GM19372 (cell line): ENCODE results near the gene TEX29.
A peak's percentile ranks its signal among the peaks of the same experiment; 100 is the strongest.

Experiments
- ATAC-seq: cut with Tn5 transposase; IDR thresholded peaks from one replicate; pipeline ENCODE4 v1.9.1; 2021; ENCODE audit warnings: mild to moderate bottlenecking, low read depth, moderate library complexity; ENCODE audit not compliant: unreplicated experiment

The TEX29 gene

DNA sequence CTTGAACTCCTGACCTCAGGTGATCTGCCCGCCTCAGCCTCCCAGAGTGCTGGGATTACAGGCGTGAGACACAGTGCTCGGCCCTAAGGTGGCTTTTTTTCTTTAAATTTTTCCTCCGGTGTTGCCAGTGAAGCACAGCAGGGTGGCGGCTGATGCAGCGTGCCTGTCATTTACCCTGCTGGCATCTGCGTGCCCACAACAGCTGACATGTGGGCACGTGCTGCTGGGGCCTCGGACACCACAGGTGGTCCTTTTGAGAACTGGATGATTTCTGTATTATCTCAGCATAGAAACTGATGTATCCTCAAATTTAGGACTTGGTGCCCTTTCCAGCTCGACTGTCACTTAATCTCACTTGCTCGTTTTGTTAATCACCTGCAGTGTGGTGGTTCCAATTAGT is 31.2 kb upstream of the TEX29 start:
- no peak for ATAC-seq

DNA sequence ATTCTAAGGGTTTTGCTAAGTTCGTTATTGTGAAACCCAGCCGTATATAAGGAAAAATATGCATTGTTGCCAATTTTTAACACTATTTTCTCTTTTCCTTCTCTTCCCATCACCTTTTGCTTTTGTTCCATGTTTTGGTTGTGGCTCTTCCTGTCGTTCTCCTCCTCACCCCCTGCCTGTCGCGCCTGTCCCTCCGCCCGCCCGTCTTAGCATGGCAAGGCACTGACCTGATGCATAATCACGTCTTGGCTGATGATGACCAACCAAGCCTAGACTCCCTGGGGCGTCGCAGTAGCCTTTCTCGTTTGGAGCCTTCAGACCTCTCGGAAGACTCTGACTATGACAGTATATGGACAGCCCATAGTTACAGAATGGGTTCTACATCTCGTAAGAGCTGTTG is 28.5 kb upstream of the TEX29 start:
- no peak for ATAC-seq

- no peak for ATAC-seq
Observed at GRCh38 chr13:111292710-111293485, 27.5 kb upstream of the TEX29 start.

DNA sequence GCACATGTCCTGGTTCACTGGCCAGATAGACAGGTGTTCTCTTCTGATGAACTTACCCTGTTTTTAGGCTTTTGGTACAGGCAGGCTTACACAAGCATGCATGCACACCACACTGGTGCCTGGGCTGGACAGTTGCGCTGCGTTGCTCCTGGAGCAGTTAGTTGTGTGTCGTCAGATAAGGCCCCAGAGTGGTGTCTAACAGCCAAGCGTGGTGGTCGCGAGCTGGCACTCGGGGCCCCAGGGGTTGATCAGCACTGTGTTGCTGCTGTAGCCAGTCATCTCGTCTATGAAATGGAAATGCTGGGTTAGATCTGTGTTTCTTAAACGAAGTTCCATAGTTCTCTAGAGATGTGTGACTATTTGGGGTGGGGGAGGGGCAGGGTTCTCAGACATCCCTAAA is 24.6 kb upstream of the TEX29 start:
- no peak for ATAC-seq

GRCh38 chr13:111296417-111296816 is 24.0 kb upstream of the TEX29 start:
- no peak for ATAC-seq

- ATAC-seq: no peak
Observed at GRCh38 chr13:111298214-111298975, 22.0 kb upstream of the TEX29 start.

DNA sequence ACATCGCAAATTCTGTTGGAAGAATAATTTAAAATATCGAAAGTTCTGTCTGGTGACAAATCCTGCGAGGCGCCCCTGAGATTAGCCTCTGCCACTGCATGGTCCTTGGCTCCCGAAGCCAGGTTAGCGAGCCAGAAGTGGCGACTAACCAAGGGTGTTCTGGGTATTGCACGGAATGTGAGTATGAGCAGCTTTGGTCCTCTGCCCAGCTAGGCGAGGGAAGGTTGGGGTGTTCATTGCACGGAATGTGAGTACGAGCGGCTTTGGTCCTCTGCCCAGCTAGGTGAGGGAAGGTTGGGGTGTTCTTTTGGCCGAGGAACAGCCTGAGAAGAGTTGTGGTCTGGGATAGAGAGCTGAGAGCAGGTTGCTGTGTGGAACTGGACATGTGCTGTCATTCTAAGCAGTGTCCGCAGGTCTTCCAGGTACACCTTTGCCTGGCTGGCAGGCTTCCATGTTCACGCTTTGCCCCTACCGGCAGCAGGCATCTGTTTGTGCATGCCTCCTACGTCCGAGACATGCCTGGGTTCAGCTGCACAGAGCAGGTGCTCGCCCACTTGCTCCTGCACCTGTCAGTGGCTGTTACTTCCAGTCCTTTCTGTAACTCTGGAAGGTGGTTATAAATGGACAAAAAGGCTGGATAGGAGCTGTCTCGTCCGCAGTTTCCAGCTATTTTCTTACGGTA is 18.3 kb upstream of the TEX29 start:
- no peak for ATAC-seq

- no peak for ATAC-seq
Observed at GRCh38 chr13:111303559-111303958, 16.9 kb upstream of the TEX29 start.

GRCh38 chr13:111304041-111304544 is 16.3 kb upstream of the TEX29 start:
- ATAC-seq: peak; percentile 74

GRCh38 chr13:111304603-111305289 is 15.7 kb upstream of the TEX29 start:
- ATAC-seq: no peak

DNA sequence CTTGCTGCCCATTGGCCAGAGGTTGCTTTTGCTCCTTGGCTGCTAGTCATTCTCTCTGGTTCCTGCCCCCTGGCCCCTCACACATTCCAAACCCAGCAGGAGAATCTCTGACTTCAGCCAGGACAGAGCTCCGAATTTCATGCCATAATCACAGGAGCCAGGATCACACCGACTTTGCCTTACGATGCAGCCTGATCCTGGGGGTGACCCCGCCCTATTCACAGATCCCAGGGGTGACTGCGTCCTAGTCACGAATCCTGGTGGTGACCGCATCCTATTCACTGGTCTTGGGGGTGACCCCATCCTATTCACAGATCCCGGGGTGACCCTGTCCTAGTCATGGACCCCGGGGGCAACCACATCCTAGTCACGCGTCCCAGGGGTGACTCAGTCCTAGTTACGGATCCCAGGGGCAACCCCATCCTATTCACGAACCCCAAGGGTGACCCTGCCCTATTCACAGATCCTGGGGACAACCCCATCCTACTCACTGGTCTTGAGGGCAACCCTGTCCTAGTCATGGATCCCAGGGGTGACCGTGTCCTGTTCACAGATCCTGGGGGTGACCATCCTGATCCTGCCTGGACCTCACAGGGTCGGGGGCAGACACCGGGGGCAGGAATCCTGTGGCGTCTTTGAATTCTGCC is 7.4 kb upstream of the TEX29 start:
- ATAC-seq: no peak

GRCh38 chr13:111313911-111314425 is 6.5 kb upstream of the TEX29 start:
- ATAC-seq: no peak

DNA sequence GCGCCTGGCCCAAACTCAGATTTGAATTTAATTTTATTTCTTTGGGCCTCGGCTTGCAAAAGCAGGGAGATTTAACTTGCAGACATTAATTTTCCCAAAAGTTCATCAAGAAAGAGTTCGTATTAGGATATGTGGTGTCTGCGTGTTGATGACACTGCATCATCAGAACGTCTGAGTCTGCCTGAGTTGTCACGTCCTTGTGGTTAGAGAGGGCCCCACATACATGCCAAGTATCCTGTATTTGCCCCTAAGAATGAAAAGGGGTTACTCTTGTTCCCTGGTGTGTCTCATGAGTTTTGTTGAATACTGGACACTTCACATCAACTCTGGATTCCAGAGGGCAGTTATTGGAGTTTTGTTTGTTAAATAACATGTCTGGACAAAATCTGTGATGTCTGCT is 5.6 kb upstream of the TEX29 start:
- ATAC-seq: no peak

- ATAC-seq: no peak
Observed at GRCh38 chr13:111315347-111315995, 5.0 kb upstream of the TEX29 start.

- no peak for ATAC-seq
Observed at GRCh38 chr13:111316161-111316730, 4.2 kb upstream of the TEX29 start.

DNA sequence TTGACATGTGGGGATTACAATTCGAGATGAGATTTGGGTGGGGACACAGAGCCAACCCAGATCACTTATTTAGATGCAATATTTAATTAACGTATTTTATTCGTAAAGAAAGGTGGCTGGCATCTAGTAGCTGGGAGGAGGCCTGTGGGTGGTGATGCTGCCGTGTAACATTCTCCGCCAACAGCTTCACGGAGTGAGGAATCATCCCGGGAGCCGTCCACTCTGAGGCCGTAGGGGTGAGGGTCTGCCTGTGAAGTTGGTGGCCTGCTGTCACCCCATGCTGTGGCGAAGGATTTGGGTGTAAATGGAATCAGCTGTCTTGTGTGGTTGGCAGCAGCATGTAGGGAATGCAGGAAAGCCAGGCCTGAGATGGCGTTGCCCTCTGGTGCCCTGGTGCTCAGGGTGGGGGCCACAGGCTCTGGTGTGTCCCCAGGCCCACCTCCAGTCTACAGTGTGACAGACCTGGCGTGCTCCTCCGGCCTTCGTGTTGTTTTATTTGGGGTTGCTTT is 3.3 kb upstream of the TEX29 start:
- ATAC-seq: no peak

DNA sequence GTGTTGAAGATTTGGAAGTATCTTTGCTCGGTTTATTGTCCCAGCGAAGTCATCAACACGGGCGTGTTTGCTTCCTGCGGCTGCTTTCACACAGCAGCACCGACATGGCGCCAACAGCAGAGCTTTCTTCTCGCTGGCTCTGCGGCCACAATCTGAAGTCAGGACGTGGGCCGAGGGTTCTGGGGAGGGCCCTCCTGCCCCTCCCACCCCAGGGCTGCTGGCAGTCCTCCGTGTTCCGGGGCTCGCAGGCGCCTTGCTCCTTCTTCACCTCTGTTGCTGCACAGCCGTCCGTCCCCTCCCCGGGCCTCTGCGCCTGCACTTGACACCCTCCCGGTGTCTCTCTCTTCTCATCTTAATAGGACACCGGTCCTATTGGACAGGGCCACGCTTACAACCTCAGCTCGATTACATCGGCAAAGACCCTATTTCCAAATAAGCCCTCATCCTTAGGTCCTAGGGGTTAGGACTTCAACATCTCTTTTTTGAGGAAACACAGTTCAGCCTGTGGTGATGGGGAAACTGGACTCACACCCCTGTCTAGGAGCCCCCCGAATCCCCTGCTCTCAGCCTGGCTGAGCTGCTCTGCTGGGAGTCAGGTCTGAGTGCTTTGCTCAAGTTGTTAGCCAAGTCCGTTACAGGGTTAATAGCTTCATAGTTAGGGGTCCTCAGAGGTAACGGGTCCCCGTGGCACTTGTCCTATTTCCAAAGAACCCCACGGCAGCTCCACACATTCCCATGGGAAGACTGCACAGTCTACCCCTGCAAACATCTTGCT is 2.7 kb upstream of the TEX29 start:
- ATAC-seq: no peak

DNA sequence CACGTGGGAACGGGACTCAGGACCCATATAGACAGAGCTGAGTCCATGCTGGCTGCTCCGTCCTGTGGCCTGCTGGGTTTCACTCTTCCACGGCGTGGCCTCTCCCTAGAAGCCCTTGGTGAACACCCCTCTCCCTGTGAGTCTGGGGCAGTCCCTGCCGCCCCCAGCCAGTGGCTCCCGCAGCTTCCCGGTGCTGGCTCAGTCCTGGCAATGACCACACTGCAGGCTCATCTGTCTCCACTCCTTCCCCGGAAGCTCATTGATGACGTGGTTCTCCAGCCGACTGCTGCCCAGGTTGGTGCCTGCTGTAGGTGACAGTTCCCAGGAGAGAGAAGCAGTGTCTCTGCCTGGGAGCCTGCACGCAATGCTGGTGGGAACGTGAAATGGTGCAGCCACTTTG is 2.1 kb upstream of the TEX29 start:
- ATAC-seq: no peak
